ENCODE results near the gene CIBAR2.
A peak's percentile ranks its signal among the peaks of the same experiment; 100 is the strongest.

CIBAR2 gene

DNA sequence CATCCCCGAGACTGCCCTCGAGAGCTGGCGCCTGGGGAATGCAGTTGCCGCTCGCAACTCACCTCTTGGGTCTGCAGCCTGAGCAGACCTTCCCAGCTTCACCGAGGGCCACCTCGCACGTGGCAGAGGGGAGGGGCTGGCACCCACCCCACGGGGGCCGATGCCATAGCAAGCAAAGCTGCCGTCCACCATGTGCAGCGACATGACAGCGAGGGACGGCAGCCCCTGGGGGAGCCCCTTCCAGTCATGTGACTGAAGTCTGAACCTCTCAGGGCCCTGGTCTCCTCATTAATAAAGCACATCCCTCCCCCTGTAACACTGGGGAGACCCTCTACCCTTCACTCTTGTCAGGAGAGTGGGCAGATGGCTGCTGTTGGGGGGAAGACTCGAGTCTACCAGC lies 30.5 kb downstream of the CIBAR2 start:
- DNase-seq: no peak

- DNase-seq: no peak
Measured at GRCh38 chr16:85081038-85081437, 31.2 kb downstream of the CIBAR2 start.

GRCh38 chr16:85079785-85080570 lies 32.3 kb downstream of the CIBAR2 start:
- no peak for DNase-seq

GRCh38 chr16:85078952-85079351 lies 33.3 kb downstream of the CIBAR2 start:
- DNase-seq: no peak

DNA sequence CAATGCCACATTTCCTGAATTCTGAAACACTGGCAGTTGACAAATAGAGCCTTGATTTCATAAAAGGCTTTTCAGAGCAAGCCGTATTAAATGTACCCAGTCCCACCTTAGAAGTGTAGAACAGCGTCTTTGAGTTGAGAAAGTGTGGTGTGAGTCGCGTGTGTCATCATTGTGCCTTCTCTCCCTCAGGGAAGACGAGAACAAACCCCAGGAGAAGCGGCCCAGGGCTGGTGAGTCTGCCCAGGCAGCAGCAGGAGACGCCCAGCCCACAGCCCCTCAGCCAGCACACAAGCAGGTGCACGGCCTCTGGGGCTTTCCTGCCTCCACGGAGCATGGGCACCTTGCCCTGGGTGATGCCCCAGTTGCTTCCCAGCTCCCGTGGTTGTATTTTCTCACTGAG lies 34.0 kb downstream of the CIBAR2 start:
- no peak for DNase-seq

- DNase-seq: no peak
Measured at GRCh38 chr16:85077576-85078125, 34.6 kb downstream of the CIBAR2 start.

DNA sequence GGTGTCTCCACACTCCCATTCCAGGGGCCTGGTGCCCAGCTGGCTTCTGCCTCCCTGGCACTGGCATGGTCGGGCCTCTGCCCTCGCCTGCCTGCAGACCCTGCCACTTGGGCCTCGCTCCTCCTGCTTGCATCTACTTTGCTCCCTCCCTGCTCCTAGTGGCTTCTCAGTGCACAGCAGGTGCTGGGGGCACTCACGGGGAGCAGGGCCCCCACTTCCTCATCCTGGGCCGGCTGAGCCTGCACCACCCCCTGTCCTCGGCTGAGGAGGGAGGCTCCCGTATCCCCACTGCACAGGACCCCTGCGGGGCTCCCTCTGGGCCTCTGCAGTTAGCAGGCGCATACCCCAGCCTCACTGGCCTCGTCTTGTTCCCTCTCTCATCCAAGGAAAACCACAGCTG lies 35.2 kb downstream of the CIBAR2 start:
- no peak for DNase-seq

- DNase-seq: no peak
Measured at GRCh38 chr16:85075236-85075924, 36.9 kb downstream of the CIBAR2 start.

DNA sequence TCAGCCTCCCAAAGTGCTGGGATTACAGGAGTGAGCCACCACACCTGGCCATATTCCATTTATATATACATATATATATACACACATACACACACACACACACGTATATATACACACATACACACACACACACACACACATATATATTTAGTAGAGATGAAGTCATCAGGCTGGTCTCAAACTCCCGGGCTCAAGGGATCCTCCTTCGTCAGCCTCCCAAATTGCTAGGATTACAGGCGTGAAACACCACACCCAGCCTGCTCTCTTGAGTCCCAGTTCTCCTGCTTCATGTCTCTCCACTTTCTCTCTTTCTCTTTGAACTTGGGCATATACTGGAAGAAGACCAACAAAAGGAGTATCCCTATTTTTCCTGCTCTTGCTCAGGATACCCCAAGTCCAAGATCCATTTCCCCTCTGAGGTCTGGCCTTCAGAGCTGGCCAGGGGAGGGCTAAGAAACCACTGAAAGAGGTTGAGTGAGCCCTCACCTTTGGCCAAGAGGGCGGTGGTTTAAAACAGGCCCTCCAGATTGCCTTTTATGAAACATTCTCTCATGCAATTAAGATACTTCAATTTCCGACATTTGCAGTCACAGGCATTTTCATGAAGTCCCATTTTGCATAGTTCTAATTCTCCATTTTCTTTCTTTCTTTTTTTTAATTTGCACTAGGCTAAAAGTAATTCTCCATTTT lies 37.9 kb downstream of the CIBAR2 start:
- DNase-seq: no peak

DNA sequence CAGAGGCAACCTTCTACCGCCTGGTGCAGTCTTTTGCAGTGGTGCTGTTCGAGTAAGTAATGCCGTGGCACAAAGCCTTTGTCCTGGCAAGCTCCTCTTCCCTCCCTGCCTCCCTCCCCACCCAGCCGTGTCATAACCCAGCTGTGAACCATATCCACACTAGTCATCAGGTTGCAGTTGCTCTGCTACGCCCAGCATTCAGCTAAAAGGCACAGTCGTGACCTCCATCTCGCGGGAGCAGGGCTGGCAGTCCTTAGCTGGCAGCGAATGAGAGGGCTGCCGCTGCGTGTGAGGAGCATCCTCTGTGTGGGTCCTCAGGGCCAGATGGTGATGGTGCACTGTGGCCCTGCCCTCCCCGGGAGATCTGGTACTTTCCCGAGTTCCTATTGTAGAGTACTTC lies 39.3 kb downstream of the CIBAR2 start:
- DNase-seq: peak; percentile 42

GRCh38 chr16:85072076-85072860 lies 40.0 kb downstream of the CIBAR2 start:
- DNase-seq: no peak

- no peak for DNase-seq
Measured at GRCh38 chr16:85069171-85069570, 43.1 kb downstream of the CIBAR2 start.

GRCh38 chr16:85068746-85069145 lies 43.5 kb downstream of the CIBAR2 start:
- DNase-seq: no peak

- no peak for DNase-seq
Measured at GRCh38 chr16:85067426-85067825, 44.8 kb downstream of the CIBAR2 start.

DNA sequence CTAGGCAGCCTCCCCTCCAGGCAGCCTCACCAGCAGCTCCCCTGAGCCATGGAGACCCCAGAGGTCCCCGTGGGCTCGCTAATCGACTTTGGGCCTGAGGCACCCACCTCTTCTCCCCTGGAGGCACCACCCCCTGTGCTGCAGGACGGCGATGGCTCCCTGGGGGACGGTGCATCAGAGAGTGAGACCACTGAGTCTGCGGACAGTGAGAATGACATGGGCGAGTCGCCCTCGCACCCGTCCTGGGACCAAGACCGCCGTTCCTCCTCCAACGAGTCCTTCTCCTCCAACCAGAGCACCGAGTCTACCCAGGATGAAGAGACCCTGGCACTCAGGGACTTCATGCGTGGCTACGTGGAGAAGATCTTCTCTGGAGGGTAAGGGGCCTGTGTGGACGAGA lies 45.2 kb downstream of the CIBAR2 start:
- DNase-seq: no peak

DNA sequence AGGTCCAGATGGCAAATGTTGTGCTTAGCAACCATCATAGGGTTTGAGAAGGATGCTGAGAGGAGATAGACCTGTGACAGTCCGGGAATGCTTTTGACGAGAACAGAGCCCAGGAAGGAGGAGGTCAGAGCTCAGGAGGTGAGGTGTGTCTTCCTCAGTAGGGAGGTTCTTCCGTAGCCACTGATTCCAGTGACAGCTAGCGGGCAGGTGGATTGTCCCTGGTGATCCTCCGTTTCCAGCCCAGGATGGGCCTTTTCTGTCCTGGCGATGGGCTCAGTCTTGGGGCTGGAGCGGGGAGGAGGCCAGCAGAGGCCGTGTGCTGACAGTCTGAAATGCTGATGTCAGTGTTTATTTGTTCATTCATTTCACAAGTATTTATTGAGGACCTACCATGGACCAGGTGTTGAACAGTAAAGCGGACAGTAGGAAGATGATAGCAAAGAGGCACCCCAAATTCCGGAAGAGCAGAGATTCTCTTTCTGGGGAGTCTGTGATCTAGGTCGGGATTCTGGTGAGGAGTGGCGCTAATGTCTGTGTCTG lies 45.9 kb downstream of the CIBAR2 start:
- DNase-seq: no peak

DNA sequence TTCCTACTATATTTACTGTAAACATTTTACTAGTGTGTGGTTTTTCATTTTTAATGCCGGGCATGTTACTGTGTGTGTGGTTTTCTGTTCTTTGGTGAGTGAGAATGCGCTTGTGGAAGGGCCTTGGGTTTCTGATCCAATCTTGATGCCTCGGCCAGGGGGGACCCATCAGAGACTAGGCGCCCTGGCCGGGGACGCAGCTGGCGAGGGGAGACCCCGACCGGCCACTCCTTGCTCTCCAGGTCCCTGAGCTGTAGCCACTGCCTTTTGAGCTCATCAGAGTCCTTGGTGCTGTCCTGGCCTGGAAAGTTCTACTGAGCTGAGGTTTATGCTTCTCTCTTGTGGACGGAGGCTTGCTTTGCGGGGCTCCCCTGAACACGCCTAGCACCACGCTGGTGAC lies 47.2 kb downstream of the CIBAR2 start:
- no peak for DNase-seq

DNA sequence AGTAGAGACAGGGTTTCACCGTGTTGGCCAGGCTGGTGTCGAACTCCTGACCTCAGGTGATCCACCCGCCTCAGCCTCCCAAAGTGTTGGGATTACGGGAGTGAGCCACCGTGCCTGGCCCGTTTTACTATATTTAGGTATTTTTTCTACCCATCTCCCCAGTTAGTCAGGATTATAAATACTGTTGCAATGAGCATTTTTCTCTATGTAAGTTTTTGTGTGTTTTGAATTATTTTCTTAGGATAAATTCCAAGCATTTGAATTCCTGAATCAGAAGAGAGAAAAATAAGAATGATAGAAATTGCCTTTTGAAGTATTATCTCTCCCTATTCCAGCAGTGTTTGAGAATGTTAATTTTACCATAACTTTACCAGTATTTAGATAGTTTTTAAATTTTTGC lies 48.1 kb downstream of the CIBAR2 start:
- peak; percentile 30 for DNase-seq

GRCh38 chr16:85062845-85063244 lies 49.4 kb downstream of the CIBAR2 start:
- DNase-seq: no peak

- DNase-seq: no peak
Measured at GRCh38 chr16:85062323-85062722, 49.9 kb downstream of the CIBAR2 start.

DNA sequence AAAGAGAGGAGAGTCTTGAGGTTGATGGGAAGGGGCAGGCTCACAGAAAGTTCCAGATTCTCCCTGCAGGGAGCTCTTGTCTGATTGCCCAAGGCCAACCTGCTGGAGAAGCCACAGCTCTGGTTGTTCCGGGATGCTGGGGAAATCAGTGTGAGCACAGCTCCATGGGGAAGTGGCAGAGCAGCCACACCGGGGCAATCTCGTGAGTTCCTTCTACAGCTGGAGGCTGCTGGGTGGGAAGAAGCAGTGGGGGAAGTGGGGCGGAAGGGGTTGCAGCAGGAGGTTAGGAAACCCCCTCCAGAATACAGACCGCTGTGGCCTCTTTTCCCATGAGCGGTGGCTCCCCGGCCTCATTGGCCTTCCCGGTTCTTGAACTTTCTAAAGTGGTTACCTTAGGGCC lies 50.7 kb downstream of the CIBAR2 start:
- DNase-seq: no peak

GRCh38 chr16:85058909-85059308 lies 53.4 kb downstream of the CIBAR2 start:
- DNase-seq: no peak

GRCh38 chr16:85057948-85058347 lies 54.3 kb downstream of the CIBAR2 start:
- DNase-seq: no peak
